Left colon (tissue), 2 donors: ENCODE results near the gene SYNE2. TPM values are rescaled to one million over a fixed set of nuclear protein-coding genes. Genes with fewer than 3 reads are reported as not detected.
"Not testable (repeated sequence)": the region's sequence is repeated elsewhere in the genome, so short reads cannot be mapped to it uniquely, and the experiment has no call there.

Experiments
- ATAC-seq: fragments of 200-7000 bp; cut with Tn5 transposase; one replicate; pipeline ENCODE4 v1.9.1; 2020; ENCODE audit warnings: mild to moderate bottlenecking, moderate library complexity
- DNase-seq, 2 donors: peaks; one replicate each; pipeline ENCODE4 v3.0.0-alpha.2; 2020
- intact Hi-C, 2 donors: fragments of 100-400 bp; cut with DNase I in 1 of 2; cut with micrococcal nuclease in 1 of 2; formaldehyde crosslinking; loops; one replicate each; pipeline versions ENCODE4 v1.11.2 to v1.14.0; 2022; cut with DNase I, micrococcal nuclease
- total RNA-seq, 2 donors: library from RNA; stranded (reverse); fragmentation: NEBNext Ultra II Directional; extraction: Animal tissue kit (Norgen Biotek cat#: 25700); gene quantifications; one replicate each; pipeline ENCODE4 v1.2.1, GENCODE V29; 2021
- donor health status: DM: no; HTN: no; CAD: no.
- donor health status: DM: yes; HTN: yes; CAD: no.

The SYNE2 gene
- total RNA-seq, 2 donors from 2014 or later, result 137 to 189 TPM

GRCh38 chr14:64091217-64091616, 238.4 kb downstream of the SYNE2 start:
- intact Hi-C loops, result no loop called here
- ATAC-seq (peak; percentile 34), DNase-seq (no peak)

- intact Hi-C loops, result no loop called here
- no peak for DNase-seq
- peak; percentile 67 for ATAC-seq
Observed at GRCh38 chr14:64092338-64092737, 239.5 kb downstream of the SYNE2 start.

GRCh38 chr14:64092940-64093339, 240.1 kb downstream of the SYNE2 start:
- DNase-seq (peak in 1 of 2 donors; percentile 15), ATAC-seq (peak; percentile 74)
- intact Hi-C loops, result no loop called here

- ATAC-seq, result no peak
Observed at GRCh38 chr14:64095620-64096019, 242.8 kb downstream of the SYNE2 start.

GRCh38 chr14:64098120-64098519, 245.3 kb downstream of the SYNE2 start:
- DNase-seq, result peak in 1 of 2 donors; percentile 21
- intact Hi-C loops, result no loop called here
- ATAC-seq, result peak; percentile 92

More at GRCh38 chr14:64095620-64096019, 242.8 kb downstream of the SYNE2 start:
- intact Hi-C loops, result no loop called here
- no peak for DNase-seq

GRCh38 chr14:64107438-64107837, 254.6 kb downstream of the SYNE2 start:
- intact Hi-C loops, result no loop called here
- DNase-seq (no peak), ATAC-seq (no peak)

- ATAC-seq (no peak), DNase-seq (no peak)
- intact Hi-C loops, result no loop called here
Observed at GRCh38 chr14:64109819-64110554, 257.2 kb downstream of the SYNE2 start.

GRCh38 chr14:64110802-64111201, 258.0 kb downstream of the SYNE2 start:
- DNase-seq (no peak), ATAC-seq (no peak)
- intact Hi-C loops, result no loop called here

GRCh38 chr14:64112867-64113678, 260.3 kb downstream of the SYNE2 start:
- peak; percentile 77 to 86 for DNase-seq
- peak; percentile 82 for ATAC-seq
- intact Hi-C loops, result no loop called here

GRCh38 chr14:64114166-64114565, 261.4 kb downstream of the SYNE2 start:
- peak; percentile 38 for ATAC-seq
- peak in 1 of 2 donors; percentile 23 for DNase-seq
- intact Hi-C loops, result no loop called here

GRCh38 chr14:64114796-64115195, 262.0 kb downstream of the SYNE2 start:
- ATAC-seq (no peak), DNase-seq (no peak)
- intact Hi-C loops, result no loop called here

GRCh38 chr14:64115401-64115800, 262.6 kb downstream of the SYNE2 start:
- intact Hi-C loops, result no loop called here
- no peak for DNase-seq
- no peak for ATAC-seq

- intact Hi-C loops, result no loop called here
- ATAC-seq (no peak), DNase-seq (no peak)
Observed at GRCh38 chr14:64117671-64118402, 265.0 kb downstream of the SYNE2 start.

- ATAC-seq, intact Hi-C loops, DNase-seq: not testable (repeated sequence)
Observed at GRCh38 chr14:64118403-64118742, 265.6 kb downstream of the SYNE2 start.

GRCh38 chr14:64118892-64119291, 266.1 kb downstream of the SYNE2 start:
- no peak for DNase-seq
- ATAC-seq, result peak; percentile 28
- intact Hi-C loops, result no loop called here

GRCh38 chr14:64119500-64119899, 266.7 kb downstream of the SYNE2 start:
- no peak for ATAC-seq
- no peak for DNase-seq
- intact Hi-C loops, result no loop called here

GRCh38 chr14:64119980-64120379, 267.2 kb downstream of the SYNE2 start:
- ATAC-seq, result no peak
- no peak for DNase-seq
- intact Hi-C loops, result no loop called here

GRCh38 chr14:64123241-64123822, 270.5 kb downstream of the SYNE2 start:
- DNase-seq, result no peak
- intact Hi-C loops, result no loop called here
- ATAC-seq, result no peak

GRCh38 chr14:64125270-64125669, 272.5 kb downstream of the SYNE2 start:
- intact Hi-C loops, result no loop called here
- DNase-seq (no peak), ATAC-seq (no peak)
